Measurements from ENCODE around the gene EPB41L2.
"Not testable (repeated sequence)": the region's sequence is repeated elsewhere in the genome, so short reads cannot be mapped to it uniquely, and the experiment has no call there.

EPB41L2 gene

DNA sequence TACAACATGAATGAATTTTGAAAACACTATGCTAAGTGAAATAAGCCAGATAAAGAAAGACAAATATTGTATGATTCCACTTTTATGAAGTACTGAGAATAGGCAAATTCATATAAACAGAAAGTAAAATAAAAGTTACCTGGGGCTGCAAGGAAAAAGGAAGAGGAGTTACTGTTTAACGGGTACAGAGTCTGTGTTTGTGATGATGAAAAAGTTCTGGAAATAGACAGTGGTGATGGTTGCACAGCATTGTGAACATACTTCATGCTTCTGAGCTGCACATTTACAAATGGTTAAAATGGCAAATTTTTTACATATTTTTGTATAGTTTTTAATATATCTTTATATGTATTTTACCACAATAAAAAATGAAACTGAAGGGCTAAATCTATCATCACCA is 29.4 kb downstream of the EPB41L2 start:
- no peak for DNase-seq

DNA sequence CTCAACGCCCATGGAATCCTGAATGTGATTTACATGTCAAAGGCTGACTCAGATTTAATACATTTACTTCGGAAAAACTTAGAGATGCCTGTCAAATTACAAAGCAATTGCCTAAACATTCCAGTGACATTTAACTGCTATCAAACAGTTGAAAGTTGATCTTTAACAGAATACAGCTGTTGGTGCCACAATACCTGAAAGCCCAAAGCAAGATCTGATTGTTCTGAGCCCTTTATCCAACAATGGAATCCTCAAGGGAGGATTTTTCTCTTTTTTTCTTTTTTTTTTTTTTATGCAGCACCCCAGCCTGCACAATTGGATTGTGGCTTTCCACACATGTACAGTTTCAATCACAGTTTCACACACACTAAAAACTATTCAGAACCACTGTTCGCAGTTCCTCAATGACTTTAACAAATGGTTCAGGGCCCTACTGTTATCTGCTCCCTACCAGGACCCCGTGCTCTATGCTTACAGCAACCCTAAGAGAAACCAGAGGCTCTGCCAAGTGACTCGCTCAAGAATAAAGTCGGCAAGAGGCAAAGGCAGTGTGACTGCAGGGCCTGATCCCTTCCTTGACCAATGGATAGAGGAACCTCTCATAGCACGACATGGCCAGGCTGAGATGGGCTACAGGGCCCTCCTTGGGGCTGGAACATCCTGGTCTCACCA is 33.3 kb downstream of the EPB41L2 start:
- no peak for DNase-seq

DNA sequence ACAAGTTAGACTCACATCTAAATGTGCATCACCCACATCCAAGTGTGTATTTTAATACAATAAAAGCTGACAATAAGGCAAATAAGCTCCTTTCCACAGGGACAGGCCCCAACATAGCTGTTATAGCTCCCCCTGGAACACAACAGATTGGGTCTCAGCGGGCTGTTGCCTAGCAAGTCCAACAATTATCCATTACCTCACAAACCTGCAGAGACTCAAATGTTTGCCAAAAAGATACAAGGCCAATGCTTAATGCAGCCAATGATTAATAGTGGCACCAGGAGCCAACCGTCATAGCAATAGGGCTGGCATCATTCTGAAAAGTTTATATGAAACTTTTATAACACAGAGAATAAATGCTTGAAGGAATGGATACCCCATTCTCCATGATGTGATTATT is 35.7 kb downstream of the EPB41L2 start:
- no peak for DNase-seq

DNA sequence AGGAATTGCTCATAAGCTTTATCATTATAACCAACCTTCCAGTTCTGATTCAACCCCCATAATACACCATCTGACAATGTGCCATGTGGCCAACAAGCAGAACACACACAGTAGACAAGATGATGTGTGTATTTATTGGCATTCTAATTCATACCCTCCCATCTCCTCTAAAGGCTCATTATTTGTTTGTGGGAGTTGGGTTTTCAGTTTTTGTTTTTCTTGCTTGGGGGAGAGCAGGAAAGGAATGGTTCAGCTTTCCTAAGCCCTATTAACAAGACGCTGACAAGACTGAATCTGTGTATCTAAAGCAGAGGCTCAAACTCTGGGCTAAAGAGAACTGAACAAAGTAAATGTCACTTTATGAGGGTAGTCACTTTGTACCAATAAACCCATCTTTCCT is 36.8 kb downstream of the EPB41L2 start:
- no peak for DNase-seq

DNA sequence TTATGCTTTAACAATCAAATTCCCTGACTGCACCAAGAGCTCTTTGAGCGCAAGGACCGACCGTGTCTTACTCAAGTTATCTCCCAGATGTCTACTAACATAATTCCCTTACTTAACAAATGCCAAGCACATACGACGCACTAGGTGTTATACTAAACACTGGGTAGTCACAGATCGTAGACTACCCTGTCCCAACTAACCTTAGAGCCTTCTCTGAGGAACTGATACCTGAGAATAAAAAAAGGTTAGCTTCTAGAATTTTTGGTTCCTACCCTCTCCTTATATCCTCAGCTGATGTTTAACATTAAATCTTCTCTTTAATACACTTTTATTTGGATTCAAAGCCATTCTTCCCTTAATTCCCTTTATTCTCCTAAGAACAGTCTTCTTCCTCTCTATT is 38.5 kb downstream of the EPB41L2 start:
- DNase-seq: no peak

DNA sequence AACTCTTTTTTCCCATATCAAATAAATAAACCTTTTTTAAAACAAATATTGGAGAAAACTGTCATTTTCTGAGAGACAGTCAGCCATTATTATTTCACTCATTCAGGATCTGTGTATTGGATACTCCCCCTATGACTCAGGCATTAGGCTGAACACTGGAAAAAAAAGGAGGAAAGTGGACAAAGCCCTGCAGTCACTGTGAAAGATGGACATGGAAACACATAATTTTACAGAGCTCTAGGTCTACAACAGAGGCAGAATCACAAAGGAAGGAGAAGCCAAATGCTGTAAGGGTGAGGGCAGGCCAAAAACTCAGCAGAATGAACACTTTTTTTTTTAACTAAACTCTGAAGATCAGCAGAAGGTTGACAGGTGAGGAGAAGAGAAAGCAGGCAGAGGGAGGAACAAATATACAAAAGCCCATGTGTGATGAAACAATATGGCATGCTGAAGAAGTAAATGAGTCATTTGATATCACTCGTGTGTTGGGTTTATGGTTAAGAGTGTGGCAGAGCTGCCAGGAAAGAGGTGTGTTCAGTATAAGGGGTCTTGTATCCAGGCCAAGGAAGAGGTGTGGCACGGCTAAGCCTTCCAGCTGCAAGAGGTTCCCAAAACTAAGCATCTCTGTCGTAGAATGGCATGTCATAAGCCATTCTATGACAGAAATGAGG is 39.1 kb downstream of the EPB41L2 start:
- DNase-seq: no peak

DNA sequence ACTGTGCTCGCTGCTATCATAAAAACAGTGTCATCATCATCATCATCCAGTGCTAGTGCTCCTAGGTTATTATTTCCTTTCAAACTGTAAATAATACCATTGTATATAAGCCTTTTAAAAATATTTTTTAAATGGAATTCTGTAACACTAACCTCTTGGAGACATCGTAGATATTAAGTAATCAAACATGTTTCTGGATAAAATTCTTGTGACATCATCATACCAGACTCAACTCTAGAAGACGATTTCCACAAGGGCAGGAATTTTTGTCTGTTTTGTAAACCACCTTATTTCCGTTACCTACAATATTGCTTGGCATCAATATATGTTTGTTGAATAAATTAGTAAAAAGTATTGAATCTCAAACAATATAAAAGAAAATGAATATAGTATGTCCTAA is 40.4 kb downstream of the EPB41L2 start:
- DNase-seq: no peak

DNA sequence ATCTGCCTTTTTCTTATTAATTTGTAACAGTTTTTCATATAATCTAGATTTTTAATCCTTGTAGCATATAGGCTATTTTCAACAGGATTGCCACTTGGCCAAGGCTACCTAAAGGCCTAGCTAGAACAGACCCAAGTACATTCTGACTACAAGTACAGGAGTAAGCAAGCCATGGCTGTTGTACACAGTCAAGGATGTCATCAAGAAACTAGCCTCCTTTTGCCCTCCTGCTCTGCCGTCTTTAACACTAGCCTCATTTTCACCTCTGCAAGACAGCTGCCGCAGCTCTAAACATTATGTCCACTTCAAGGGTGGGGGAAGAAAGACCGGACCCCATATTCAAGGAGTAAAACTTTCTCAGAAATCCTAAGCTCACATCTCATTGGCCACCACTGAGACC is 45.1 kb downstream of the EPB41L2 start:
- DNase-seq: no peak

DNA sequence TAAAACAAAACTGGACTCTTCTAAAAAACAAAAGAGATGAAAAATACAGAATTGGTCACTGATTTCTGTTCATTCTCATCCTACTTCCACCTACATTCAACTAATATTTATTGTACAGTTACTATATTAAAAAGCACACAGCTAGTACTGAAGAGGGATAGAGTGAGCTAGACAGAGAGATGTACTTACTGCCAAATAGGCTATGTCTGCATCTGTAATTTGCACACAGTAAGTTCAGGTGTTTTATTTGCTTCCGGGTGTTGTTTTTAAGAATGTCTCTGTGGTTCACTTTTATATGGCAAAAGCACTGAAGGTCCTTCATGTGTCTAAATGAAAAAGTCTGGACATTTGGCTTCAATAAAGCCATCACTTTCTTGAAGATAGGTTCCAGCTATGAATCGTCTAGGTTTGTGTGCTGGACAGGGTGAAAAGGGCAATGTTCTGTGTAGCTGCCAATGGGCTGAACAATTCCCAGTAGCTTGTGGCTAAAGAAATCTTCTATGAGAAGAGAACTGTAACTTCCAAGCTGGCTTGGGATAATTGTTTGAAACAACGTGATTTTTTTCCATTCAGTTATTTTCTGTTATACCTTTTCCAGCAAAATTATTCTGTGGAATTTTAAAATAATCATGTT is 47.3 kb downstream of the EPB41L2 start:
- DNase-seq: no peak

DNA sequence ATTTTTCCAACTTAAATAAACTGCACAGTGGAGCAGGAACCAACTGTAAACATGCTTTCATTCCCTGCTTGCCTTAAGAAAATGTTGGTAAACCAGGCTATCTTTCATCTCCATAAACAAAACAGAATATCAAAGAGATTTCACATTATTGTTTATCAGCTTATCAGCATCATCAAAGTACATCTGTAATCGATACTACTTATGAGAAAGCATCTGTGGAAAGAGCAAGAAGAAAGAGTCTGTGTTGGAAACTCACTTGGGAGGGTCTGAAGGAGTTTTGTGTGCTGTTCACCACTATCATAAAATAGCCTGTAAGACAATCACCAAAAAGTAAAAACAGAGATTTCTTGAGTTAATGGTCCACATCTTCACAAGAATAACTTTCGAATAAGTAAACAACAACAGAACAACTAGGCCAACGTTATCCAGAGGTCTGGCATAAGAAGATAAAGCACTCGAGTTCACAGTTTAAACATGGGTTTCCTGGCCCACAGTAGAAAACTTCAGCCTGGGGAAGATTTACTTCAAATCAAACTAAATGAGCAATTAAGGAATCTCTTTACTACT is 47.9 kb downstream of the EPB41L2 start:
- no peak for DNase-seq

DNA sequence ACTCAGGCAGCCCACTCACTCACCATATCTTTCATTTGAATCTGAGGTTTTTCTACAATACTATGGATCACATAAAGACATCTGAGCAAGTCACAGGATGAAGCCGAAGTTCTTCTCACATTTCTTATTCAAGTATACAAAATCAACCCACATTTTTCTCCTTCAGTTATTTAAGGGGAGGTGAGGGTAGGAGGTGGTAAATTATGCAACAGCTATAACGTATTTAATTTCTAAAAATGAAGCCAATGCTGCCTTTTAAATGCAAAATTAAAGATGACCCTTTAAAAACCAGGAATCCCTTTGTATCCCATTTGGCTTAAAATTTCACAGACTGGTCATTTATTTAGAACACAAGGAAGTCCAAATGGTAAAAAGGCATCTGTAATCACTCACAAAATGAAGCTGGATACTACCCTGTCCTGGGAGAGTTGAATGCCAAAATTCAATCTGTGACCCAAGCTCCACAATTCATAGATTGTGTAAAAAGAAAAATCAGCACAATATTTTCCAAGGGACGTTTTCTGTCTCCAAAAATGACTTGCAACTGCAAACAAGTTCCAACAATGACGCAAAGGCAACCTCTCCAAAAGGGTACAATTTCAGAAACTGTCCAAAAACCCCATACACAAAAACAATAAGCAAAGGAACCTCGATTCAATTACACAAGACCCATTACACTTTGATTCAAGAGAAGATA is 48.8 kb downstream of the EPB41L2 start:
- DNase-seq: no peak

DNA sequence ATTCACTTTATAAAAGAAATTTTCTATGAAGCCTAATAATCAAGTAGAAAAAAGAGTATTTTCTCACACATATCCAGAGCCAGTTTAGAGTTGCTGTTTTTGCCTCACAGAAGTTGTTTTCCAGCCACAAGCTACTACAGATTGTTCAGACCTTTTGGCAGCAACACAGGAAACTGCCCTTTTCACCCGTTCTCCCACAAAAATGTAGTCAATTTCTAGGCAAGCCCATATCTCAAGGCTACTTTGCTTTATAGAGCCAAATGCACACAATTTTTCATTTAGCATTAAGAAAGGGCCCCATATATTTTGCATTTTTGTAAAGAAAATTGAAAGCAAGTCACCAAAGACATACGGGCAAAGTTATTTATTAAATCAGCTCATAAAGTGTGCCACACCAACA is 49.5 kb downstream of the EPB41L2 start:
- DNase-seq: no peak

DNA sequence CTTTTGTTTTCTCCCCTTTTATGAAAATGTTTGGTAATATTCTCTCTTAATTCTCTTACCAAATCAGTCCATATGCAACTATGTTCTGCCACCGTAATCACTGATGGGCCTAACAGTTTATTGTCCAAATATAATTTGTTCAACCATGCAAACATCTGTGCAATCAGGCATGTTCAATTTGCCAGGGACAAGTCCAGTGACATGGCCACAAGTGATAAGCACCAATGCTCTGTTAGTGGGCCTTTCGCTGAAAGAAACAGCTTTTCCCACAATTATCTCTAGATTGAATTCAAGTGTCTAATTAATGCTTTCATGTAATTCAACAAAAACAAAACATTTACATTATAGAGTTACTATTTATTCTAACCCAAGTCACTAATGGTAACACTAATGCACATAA is 53.3 kb downstream of the EPB41L2 start:
- no peak for DNase-seq

DNA sequence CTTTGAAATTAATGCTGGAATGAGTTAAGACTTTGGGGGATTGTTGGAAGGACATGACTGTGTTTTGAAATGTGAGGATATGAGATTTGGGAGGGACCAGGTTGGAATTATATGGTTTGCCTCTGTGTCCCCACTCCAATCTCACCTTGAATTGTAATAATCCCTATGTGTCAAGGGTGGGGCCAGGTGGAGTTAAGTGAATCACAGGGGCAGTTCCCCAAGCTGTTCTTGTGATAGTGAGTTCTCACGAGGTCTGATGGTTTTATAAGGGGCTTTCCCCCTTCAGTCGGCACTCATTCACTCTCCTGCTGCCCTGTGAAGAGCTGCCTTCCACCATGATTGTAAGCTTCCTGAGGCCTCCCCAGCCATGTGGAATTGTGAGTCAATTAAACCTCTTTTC is 54.1 kb downstream of the EPB41L2 start:
- DNase-seq: not testable (repeated sequence)

DNA sequence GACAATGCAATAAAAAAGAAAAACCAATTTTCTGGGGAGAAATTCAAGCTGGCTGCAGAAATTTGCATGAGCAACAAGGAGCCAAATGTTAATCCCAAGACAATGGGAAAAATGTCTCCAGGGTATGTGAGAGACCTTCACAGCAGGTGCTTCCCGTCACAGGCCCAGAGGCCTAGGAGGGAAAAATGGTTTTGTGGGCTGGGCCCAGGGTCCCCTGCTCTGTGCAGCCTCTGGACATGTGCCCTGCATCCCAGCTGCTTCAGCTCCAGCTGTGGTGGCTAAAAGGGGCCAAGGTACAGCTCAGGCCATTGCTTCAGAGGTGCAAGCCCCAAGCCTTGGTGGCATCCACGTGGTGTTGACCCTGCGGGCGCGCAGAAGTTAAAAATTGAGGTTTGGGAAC is 55.1 kb downstream of the EPB41L2 start:
- DNase-seq: not testable (repeated sequence)

DNA sequence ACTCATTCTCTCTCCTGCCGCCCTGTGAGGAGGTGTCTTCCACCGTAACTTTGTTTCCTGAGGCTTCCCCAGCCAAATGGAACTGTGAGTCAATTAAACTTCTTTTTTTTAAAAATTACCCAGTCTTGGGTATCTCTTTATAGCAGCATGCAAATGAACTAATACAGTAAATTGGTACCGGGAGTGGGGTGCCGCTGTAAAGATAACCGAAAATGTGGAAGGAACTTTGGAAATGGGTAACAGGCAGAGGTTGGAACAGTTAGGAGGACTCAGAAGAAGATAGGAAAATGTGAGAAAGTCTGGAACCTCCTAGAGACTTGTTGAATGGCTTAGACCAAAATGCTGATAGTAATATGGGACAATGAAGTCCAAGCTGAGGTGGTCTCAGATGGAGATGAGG is 55.8 kb downstream of the EPB41L2 start:
- no peak for DNase-seq

DNA sequence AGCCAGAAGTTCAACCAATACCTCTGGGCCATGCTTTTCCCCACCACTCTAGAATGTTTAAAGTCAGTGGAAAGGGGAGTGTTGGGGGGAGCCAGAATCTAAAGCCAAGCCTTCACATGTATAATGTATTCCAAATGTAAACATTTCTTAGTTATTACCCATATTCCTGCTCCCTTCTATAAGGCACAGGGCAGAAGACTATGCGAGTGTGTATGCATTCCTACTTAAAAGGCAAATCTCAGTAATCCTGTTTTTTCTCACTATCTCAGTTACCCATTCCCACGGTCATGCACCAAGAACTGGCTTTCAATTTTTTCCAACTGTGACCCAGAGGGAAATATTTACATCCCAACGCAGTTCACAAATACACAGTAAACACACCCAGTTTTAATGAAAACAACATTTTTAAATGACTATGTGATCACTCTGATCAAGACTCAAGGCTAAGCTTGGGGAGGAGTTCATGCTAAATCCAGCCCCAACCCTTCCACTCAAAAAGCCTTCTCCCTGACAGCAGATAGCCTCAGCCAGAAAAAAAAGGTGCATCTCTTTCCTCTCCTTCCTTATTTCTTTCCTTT is 57.5 kb downstream of the EPB41L2 start:
- no peak for DNase-seq

DNA sequence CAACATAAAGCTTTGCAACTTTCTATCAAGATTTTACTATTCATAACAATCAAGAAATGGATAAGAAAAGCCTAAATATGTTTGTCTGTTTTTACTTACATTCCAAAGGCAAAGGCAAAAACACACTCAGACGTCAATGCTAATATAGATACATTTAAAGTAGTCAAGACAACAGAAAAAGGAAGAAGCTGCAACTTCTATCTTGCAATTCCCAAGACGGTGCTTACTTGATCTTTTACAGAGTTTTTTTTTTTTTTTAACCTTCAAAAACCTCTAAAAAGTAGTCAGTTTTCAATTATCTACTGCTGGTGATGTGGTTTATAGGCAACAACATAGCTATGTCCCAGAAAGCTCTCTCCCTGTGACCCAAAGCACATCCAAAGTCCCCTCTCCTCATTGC is 58.1 kb downstream of the EPB41L2 start:
- no peak for DNase-seq

DNA sequence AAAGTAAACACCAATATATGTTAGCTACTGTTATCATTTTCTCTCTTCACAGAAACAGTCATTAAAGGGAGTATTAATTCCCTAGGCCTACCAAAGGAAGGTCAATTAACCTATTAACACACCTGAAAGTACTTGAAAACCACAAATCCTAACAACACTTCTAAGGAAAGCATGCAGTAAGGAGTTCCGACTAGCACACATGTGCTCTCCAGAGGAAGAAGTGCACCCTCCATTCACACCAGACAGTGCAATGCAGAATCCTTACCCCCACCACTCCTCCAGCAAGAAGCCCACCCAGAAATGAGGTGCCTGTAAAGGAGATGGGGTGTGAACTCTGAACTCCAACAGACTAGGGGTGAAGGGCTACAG is 58.7 kb downstream of the EPB41L2 start:
- DNase-seq: no peak

DNA sequence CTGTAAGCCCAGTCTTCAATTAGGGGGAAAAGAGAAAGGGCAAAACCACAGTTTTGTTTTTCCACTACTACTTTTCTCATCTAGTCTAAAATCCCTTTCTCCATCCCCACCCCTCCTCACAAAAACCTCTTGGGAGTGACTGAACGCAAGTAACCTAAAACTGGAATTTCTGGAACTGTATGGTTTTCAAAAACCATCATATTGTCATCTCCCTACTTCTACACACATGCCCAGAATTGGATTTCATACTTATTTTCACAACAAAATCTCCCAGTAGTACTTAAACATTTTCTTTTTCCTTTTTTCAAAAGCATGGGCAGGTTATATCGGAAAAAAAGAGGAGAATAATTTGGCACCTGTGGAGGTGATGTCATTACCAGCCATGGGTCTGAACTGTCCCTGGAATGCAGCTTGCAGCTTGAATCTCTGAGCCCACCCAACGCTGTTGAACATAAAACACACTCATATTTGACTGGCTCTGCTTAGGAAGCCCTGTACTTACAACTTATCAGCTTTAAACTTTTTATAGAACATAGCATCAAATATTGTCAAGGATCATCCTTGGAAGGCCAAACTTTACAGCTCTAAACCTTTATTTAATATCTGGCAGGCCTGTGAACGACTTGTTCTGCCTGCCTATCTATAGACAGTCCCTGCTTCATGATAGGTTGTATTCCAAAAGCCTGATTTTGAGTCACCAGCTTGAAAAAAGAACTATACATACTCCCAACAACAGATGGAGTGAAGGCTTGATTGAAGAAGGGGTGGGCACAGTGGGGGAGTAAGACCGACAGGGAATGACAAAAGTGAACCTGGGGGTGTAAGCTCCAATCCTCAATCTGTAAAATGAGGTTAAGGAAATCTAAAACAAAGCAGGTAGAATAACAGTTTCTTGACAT is 59.3 kb downstream of the EPB41L2 start:
- no peak for DNase-seq

DNA sequence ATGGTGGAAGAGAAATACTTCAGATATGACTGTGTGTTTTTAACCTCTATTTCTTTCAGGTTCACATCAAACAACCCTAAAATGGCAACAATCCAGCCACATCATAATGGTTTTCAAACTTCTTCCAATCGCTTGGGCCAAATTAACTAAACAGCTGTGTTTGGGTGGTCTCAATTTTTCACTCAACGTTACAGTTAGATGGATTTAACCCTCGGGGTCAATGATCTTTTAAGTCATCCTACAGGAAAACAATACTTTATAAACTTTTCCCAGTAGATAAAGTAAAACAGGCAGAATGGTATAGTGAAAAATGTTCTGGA is 60.4 kb downstream of the EPB41L2 start:
- DNase-seq: no peak

DNA sequence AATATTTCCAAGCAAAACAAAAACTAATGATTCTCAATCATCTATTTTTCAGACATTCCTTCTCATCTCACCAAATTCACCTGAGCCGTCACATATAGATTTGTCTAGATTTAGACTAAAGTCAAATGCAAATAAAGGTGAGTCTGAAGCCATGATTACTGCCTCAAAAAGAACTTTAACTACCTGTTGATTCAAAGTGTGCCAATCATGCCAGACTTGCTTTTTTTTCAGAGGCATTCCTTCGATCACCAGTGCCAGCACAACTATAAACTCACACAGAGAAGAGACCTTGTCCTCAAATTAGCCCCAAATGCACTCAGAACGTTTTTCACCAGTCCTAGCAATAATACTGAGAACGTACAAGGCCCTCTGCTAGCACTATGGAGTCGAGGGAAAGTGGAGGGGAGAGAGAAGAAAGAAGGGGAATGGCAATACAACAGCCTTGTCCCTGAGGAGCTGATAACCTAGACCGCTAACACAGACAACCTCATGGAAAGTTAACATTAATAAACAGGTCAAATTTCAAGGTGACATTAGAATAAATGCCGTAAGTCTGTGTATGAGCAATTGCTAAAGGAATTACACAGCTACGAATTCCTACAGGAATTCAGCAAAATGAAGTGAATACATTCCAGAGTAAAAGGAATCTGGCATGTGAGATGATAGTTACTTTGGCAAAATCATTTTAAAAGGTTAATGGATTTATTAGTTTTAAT is 60.9 kb downstream of the EPB41L2 start:
- no peak for DNase-seq
